GM21619 (cell line): Measurements from ENCODE around the gene CPNE8.
A peak's percentile ranks its signal among the peaks of the same experiment; 100 is the strongest.

Experiments used
- ATAC-seq: cut with Tn5 transposase; IDR thresholded peaks from one replicate; pipeline ENCODE4 v1.9.1; 2021; ENCODE audit not compliant: unreplicated experiment

The CPNE8 gene

GRCh38 chr12:38905480-38906351 is at the start of gene CPNE8:
Gene CPNE8 (minus strand): TSS chr12:38905591. CDS start chr12:38905534, 57 bp downstream.
- peak; percentile 55 for ATAC-seq

- no peak for ATAC-seq
These were observed 49.0 kb upstream of the CPNE8 start for GRCh38 chr12:38954238-38954873.

GRCh38 chr12:38949363-38949762 is 44.0 kb upstream of the CPNE8 start:
- no peak for ATAC-seq

GRCh38 chr12:38934686-38935085 is 29.3 kb upstream of the CPNE8 start:
- no peak for ATAC-seq

GRCh38 chr12:38934078-38934584 is 28.7 kb upstream of the CPNE8 start:
- no peak for ATAC-seq

- ATAC-seq = no peak
These were observed 26.9 kb upstream of the CPNE8 start for GRCh38 chr12:38932320-38932719.

GRCh38 chr12:38931461-38931860 is 26.1 kb upstream of the CPNE8 start:
- no peak for ATAC-seq

GRCh38 chr12:38930990-38931389 is 25.6 kb upstream of the CPNE8 start:
- ATAC-seq = no peak

GRCh38 chr12:38926501-38926900 is 21.1 kb upstream of the CPNE8 start:
- no peak for ATAC-seq

GRCh38 chr12:38921025-38921677 is 15.8 kb upstream of the CPNE8 start:
- ATAC-seq = no peak

- no peak for ATAC-seq
These were observed 13.8 kb upstream of the CPNE8 start for GRCh38 chr12:38919191-38919590.

GRCh38 chr12:38915429-38916182 is 10.2 kb upstream of the CPNE8 start:
- ATAC-seq = no peak

- ATAC-seq = no peak
These were observed 6.7 kb upstream of the CPNE8 start for GRCh38 chr12:38912116-38912515.

GRCh38 chr12:38911611-38912010 is 6.2 kb upstream of the CPNE8 start:
- no peak for ATAC-seq

- ATAC-seq = no peak
These were observed 2.0 kb upstream of the CPNE8 start for GRCh38 chr12:38907201-38907923.

- ATAC-seq = peak; percentile 50
These were observed 1.2 kb upstream of the CPNE8 start for GRCh38 chr12:38906482-38907200.

- peak; percentile 64 for ATAC-seq
These were observed 583 bp downstream of the CPNE8 start for GRCh38 chr12:38904537-38905479.

- ATAC-seq = no peak
These were observed 1.8 kb downstream of the CPNE8 start for GRCh38 chr12:38903596-38903995.
